ENCODE results near the gene GNE. TPM values are rescaled to one million over a fixed set of nuclear protein-coding genes. Genes with fewer than 3 reads are reported as not detected.

Gene GNE
- total RNA-seq, 1 donor from 2014 or later: 25.2 TPM

DNA sequence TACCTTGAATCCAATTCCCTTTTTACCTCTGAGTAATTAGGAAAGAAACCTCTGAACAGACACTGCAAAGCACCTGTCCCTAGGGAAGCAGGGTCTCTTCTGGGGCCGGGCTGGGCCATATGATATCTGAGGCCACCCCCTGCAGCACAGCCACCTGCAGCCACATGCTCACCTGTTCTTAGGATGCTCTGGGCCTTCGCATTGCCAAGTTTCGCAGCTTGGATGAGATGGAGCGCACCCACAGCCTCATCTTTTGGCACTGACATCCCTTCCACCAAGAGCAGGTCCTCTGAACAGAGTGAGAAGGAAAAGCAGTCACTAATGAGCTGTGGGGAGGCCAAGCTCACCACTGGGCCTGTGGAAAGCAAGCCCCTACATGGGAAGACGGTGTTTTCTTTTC is 40.2 kb downstream of the GNE start:
- Histone ChIP-seq H2AFZ (replicated peaks) (no peak overlapping the region), H3K36me3 (peaks cover 10% of the 10 kb centered on the region), H3K27me3 (no peaks in the 10 kb centered on the region), H3K9ac (no peak overlapping the region), H3K79me2 (ENCODE audit: low read depth) (peaks cover 8% of the 10 kb centered on the region), H3F3A (ENCODE audit: low read depth) (peaks cover 7% of the 10 kb centered on the region), H3K27ac (no peak overlapping the region), H3K4me1 (no peaks in the 10 kb centered on the region), H3K4me2 (no peak overlapping the region), H4K20me1 (ENCODE audit: low read depth) (peaks cover 32% of the 10 kb centered on the region), H3K4me3 (no peak overlapping the region), H3K9me3 (ENCODE audit: low read depth) (no peaks in the 10 kb centered on the region)
- TF ChIP-seq, protein P1, sequence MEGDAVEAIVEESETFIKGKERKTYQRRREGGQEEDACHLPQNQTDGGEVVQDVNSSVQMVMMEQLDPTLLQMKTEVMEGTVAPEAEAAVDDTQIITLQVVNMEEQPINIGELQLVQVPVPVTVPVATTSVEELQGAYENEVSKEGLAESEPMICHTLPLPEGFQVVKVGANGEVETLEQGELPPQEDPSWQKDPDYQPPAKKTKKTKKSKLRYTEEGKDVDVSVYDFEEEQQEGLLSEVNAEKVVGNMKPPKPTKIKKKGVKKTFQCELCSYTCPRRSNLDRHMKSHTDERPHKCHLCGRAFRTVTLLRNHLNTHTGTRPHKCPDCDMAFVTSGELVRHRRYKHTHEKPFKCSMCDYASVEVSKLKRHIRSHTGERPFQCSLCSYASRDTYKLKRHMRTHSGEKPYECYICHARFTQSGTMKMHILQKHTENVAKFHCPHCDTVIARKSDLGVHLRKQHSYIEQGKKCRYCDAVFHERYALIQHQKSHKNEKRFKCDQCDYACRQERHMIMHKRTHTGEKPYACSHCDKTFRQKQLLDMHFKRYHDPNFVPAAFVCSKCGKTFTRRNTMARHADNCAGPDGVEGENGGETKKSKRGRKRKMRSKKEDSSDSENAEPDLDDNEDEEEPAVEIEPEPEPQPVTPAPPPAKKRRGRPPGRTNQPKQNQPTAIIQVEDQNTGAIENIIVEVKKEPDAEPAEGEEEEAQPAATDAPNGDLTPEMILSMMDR (IDR thresholded peaks at IDR 0.05): no peak
- TF ChIP-seq EZH2 (IDR thresholded peaks at IDR 0.05) (no peak), EZH2phosphoT487 (IDR thresholded peaks at IDR 0.05) (no peak)
- no peak overlapping the region for H3K27ac Mint-ChIP-seq
- peaks cover 2% of the 10 kb centered on the region for H3K4me1 Mint-ChIP-seq
- H3K36me3 Mint-ChIP-seq: peaks cover 39% of the 10 kb centered on the region
- no peak overlapping the region for H3K4me3 Mint-ChIP-seq
- H3K9me3 Mint-ChIP-seq: peaks cover 3% of the 10 kb centered on the region
- no peak for DNase-seq (ENCODE audit: low spot score)
- no peaks in the 10 kb centered on the region for H3K27me3 Mint-ChIP-seq (ENCODE audit: insufficient read depth, low read depth)

DNA sequence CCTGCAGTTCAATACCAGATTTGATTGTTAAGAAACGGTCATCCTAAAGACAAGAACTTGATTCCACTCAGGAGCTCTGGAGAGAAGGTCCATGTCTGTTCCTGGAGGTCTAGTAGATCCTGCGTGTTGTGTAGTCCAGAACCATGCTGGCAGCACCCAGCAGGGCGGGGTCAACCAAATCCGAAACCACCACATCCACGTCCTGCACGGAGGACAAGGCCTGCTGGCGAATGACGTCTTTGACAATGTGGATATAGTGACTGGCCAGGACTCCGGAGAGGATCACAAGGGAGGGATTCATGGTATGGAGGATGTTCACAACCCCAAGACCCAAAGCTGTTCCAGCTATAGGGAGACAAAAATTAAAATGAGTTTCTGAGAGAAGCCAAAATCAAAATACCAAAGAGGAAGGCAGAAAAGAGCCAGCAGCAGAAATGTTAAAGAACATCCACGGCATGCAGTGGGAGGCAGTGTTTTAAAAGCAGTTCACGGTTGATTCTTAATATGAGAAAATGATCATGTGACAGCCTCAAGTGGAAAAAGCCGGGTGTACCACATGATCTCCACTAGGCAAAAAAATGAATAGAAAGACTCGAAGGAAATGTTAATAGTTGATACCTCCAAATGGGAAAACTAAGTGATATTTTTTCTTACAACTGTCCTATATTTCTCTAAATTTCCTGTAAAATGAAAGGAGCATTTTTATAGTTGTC is 40.8 kb downstream of the GNE start:
- H3K27me3 Mint-ChIP-seq (ENCODE audit: insufficient read depth, low read depth): no peaks in the 10 kb centered on the region
- Histone ChIP-seq H2AFZ (replicated peaks) (no peak overlapping the region), H3K27me3 (no peaks in the 10 kb centered on the region), H3K9me3 (ENCODE audit: low read depth) (no peaks in the 10 kb centered on the region), H4K20me1 (ENCODE audit: low read depth) (peaks cover 38% of the 10 kb centered on the region), H3K36me3 (peaks cover 5% of the 10 kb centered on the region), H3K27ac (no peak overlapping the region), H3K4me3 (no peak overlapping the region), H3K4me1 (peaks cover 3% of the 10 kb centered on the region), H3F3A (ENCODE audit: low read depth) (peaks cover 8% of the 10 kb centered on the region), H3K9ac (no peak overlapping the region), H3K4me2 (no peak overlapping the region), H3K79me2 (ENCODE audit: low read depth) (peaks cover 8% of the 10 kb centered on the region)
- H3K9me3 Mint-ChIP-seq: no peaks in the 10 kb centered on the region
- no peak for DNase-seq (ENCODE audit: low spot score)
- peaks cover 35% of the 10 kb centered on the region for H3K36me3 Mint-ChIP-seq
- H3K4me1 Mint-ChIP-seq: peaks cover 4% of the 10 kb centered on the region
- H3K4me3 Mint-ChIP-seq: no peak overlapping the region
- no peak overlapping the region for H3K27ac Mint-ChIP-seq
- TF ChIP-seq EZH2phosphoT487 (IDR thresholded peaks at IDR 0.05) (no peak), EZH2 (IDR thresholded peaks at IDR 0.05) (no peak)
- TF ChIP-seq, protein P1 (IDR thresholded peaks at IDR 0.05): no peak

DNA sequence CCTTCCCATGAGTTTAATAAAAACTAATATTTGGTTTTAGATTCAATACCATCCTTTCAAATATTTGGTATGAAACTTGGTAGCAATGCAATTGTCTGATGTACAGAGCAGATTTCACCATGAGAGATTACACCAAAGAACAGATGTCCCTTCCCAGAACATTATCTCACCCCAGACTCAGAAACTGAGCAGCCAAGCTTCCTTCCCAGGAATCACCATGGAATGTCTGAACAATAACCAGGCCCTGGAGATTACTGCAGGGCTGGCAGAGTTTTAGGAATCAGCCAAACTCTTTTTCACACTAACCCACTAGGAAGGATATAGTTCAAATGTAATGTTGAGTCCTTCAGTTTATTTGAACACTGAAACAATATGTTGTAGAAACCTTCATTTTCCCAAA is 43.7 kb downstream of the GNE start:
- H3K9me3 Mint-ChIP-seq: no peaks in the 10 kb centered on the region
- H2AFZ ChIP-seq (replicated peaks): no peak overlapping the region
- no peak for TF ChIP-seq EZH2 (IDR thresholded peaks at IDR 0.05)
- TF ChIP-seq, protein P1 (IDR thresholded peaks at IDR 0.05): no peak
- TF ChIP-seq EZH2phosphoT487 (IDR thresholded peaks at IDR 0.05): no peak
- no peaks in the 10 kb centered on the region for H3K27me3 ChIP-seq
- peaks cover 3% of the 10 kb centered on the region for H3K4me1 ChIP-seq
- no peak overlapping the region for H3K4me2 ChIP-seq
- H3K27me3 Mint-ChIP-seq (ENCODE audit: insufficient read depth, low read depth): peaks cover under 1% of the 10 kb centered on the region
- peaks cover 8% of the 10 kb centered on the region for H3F3A ChIP-seq (ENCODE audit: low read depth)
- H3K36me3 Mint-ChIP-seq: peaks cover 35% of the 10 kb centered on the region
- no peak for DNase-seq (ENCODE audit: low spot score)
- H3K4me3 ChIP-seq: no peak overlapping the region
- H3K27ac ChIP-seq: peak overlapping the region; percentile 48
- no peak overlapping the region for H3K9ac ChIP-seq
- H3K36me3 ChIP-seq: peaks cover 3% of the 10 kb centered on the region
- H3K79me2 ChIP-seq (ENCODE audit: low read depth): peaks cover 23% of the 10 kb centered on the region
- peaks cover 10% of the 10 kb centered on the region for H3K4me1 Mint-ChIP-seq
- no peaks in the 10 kb centered on the region for H3K9me3 ChIP-seq (ENCODE audit: low read depth)
- H4K20me1 ChIP-seq (ENCODE audit: low read depth): peaks cover 65% of the 10 kb centered on the region
- H3K27ac Mint-ChIP-seq: no peak overlapping the region
- H3K4me3 Mint-ChIP-seq: no peak overlapping the region

Data from neural progenitor cell (in vitro differentiated cells).